ENCODE data around the gene PTX3. TPM values are rescaled to one million over a fixed set of nuclear protein-coding genes. Genes with fewer than 3 reads are reported as not detected.
A peak's percentile ranks its signal among the peaks of the same experiment; 100 is the strongest.

Gene PTX3
- total RNA-seq (2021) (4.3 and 5.4 TPM in 2 replicates), Bru-seq, nascent RNA (percentile 53 among the genes with signal in this experiment), BruChase-seq, experiment 1, labeled RNA remaining after a 2-hour chase (percentile 54 among the genes with signal in this experiment), BruChase-seq, experiment 2, labeled RNA remaining after a 6-hour chase (percentile 44 among the genes with signal in this experiment)
- long read RNA-seq, partial matches to known transcripts = 0 of 3 reads
- long read RNA-seq, other reads (novel, unspliced or antisense) = 0 of 3 reads

DNA sequence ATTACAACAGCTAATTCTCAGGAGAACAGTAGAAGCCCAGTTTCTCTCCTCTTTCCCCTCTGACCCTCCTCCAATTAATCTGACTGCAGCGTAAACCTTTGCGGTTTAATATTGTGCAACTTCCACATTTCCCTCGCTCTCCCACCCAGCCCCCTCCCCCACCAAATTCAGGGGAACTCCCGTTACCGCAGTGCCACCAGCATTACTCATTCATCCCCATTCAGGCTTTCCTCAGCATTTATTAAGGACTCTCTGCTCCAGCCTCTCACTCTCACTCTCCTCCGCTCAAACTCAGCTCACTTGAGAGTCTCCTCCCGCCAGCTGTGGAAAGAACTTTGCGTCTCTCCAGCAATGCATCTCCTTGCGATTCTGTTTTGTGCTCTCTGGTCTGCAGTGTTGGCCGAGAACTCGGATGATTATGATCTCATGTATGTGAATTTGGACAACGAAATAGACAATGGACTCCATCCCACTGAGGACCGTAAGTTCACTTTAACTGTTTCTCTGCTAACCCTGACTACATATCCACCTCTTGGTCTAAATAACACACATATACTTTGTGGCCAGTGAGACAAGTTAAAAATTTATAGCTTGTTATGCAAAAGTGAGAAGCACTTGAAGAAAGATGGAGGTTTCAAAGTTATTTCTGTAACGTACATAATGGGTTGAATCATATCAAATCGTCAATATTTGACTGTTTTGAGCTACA is at the start of gene PTX3:
Gene PTX3 (plus strand): TSS at position 268 of the 709 bp plus-strand sequence. CDS start 84 bp downstream, at position 352.
- intact Hi-C loops (cut with micrococcal nuclease; ENCODE audit: unreplicated experiment) = no loop called here
- Histone ChIP-seq H3K36me3 (ENCODE audit: insufficient read depth, low read length, poor library complexity, severe bottlenecking) (no peaks in the 10 kb centered on the region), H3K4me3 (ENCODE audit: low read depth, low read length, poor library complexity, severe bottlenecking) (peak within 1 kb of the TSS; percentile 61), H3K9me3 (ENCODE audit: low read depth, low read length, poor library complexity, severe bottlenecking) (no peaks in the 10 kb centered on the region), H3K4me1 (ENCODE audit: insufficient read depth, low read length, poor library complexity, severe bottlenecking) (peaks cover 21% of the 10 kb centered on the region), H3K27me3 (replicated peaks; ENCODE audit: insufficient read depth, low read depth, low read length, poor library complexity) (peaks cover 3% of the 10 kb centered on the region), H3K27ac (ENCODE audit: low read depth, low read length, poor library complexity, severe bottlenecking) (no peak within 1 kb of the TSS)
- ChIA-PET POLR2A (ENCODE audit: low non-redundant PET) (interaction anchor here (0.8 kb wide), 1 partner anchor 13 kb away, joined by 23 read pairs; no protein-coding TSS in a partner anchor), CTCF (interaction anchor here (0.8 kb wide), 1 partner anchor 232 kb away, joined by 3 read pairs; no protein-coding TSS in a partner anchor)
- BruUV-seq (replicated peaks) = TSS peak; percentile 81
- no peak for TF ChIP-seq EZH2 (IDR thresholded peaks at IDR 0.05; ENCODE audit: borderline replicate concordance, low read depth, low read length, poor library complexity, severe bottlenecking)
- TF ChIP-seq CTCF (conservative IDR thresholded peaks at IDR 0.05; ENCODE audit: low read depth, low read length) = no peak
- DNase-seq (ENCODE audit: low spot score) = peak; percentile 48

DNA sequence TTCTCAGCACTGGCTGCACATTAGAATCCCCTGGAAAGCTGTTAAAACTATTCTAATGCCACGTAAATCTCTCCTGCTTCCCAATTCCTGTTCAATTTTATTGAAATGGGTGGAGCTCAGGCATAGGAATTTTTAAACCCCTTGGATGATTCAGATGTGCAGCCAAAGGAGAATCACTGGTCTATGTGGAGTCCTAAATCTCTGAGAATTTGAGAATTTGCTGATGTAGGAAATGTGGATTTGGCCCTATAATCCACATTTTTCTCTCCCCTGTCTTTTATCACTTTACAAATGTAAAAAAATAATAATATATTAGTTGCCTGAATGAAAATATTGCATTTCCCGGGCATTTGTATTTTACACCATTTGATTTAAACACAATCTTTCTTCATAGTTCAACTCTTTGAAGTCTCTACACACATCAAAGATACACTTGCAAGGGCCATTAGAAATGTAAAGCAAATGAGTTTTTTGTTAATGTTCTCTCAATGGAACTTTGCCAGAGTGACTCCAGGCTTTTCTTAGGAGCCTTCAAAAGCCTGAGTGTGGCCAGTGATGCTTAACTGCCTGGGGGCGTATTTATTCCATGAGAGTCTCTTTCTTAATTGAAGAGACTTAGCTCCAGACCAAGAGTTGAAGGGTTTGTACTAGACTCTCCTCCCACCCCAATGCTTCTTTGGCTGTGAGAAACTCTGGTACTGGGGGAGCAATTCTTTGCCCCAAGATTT is 48.8 kb upstream of the PTX3 start:
- Histone ChIP-seq H3K4me1 (ENCODE audit: insufficient read depth, low read length, poor library complexity, severe bottlenecking) (no peaks in the 10 kb centered on the region), H3K9me3 (ENCODE audit: low read depth, low read length, poor library complexity, severe bottlenecking) (no peaks in the 10 kb centered on the region), H3K27me3 (replicated peaks; ENCODE audit: insufficient read depth, low read depth, low read length, poor library complexity) (no peaks in the 10 kb centered on the region), H3K36me3 (ENCODE audit: insufficient read depth, low read length, poor library complexity, severe bottlenecking) (no peaks in the 10 kb centered on the region), H3K27ac (ENCODE audit: low read depth, low read length, poor library complexity, severe bottlenecking) (no peak overlapping the region), H3K4me3 (ENCODE audit: low read depth, low read length, poor library complexity, severe bottlenecking) (no peak overlapping the region)
- POLR2A ChIA-PET (ENCODE audit: low non-redundant PET) = no interaction called here
- CTCF ChIA-PET = no interaction called here
- no TSS peak for BruUV-seq (replicated peaks)
- intact Hi-C loops (cut with micrococcal nuclease; ENCODE audit: unreplicated experiment) = no loop called here
- TF ChIP-seq EZH2 (IDR thresholded peaks at IDR 0.05; ENCODE audit: borderline replicate concordance, low read depth, low read length, poor library complexity, severe bottlenecking) (no peak), CTCF (conservative IDR thresholded peaks at IDR 0.05; ENCODE audit: low read depth, low read length) (no peak)
- no peak for DNase-seq (ENCODE audit: low spot score)

DNA sequence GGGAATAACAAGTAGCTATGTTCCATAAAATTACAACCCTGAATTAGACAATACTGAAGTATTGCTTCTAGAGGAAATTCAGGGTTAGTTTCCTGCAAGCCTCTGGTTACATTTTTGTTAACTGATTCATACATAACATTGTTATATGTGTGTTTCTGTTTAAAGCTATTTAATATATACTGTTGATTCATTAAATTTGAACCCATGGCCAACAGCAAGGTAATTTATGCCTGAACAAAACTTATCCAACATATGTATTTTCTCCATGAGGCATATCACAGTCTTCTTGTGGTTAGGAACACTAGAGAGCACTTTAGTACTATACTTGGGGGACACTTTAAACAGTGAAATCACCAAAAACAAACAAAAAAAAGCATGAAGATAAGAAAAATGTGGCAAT is 47.7 kb upstream of the PTX3 start:
- DNase-seq (ENCODE audit: low spot score) = no peak
- Histone ChIP-seq H3K9me3 (ENCODE audit: low read depth, low read length, poor library complexity, severe bottlenecking) (no peaks in the 10 kb centered on the region), H3K36me3 (ENCODE audit: insufficient read depth, low read length, poor library complexity, severe bottlenecking) (no peaks in the 10 kb centered on the region), H3K27ac (ENCODE audit: low read depth, low read length, poor library complexity, severe bottlenecking) (no peak overlapping the region), H3K27me3 (replicated peaks; ENCODE audit: insufficient read depth, low read depth, low read length, poor library complexity) (peaks cover 4% of the 10 kb centered on the region), H3K4me3 (ENCODE audit: low read depth, low read length, poor library complexity, severe bottlenecking) (no peak overlapping the region), H3K4me1 (ENCODE audit: insufficient read depth, low read length, poor library complexity, severe bottlenecking) (no peaks in the 10 kb centered on the region)
- POLR2A ChIA-PET (ENCODE audit: low non-redundant PET) = no interaction called here
- intact Hi-C loops (cut with micrococcal nuclease; ENCODE audit: unreplicated experiment) = no loop called here
- BruUV-seq (replicated peaks) = no TSS peak
- CTCF ChIA-PET = no interaction called here
- TF ChIP-seq EZH2 (IDR thresholded peaks at IDR 0.05; ENCODE audit: borderline replicate concordance, low read depth, low read length, poor library complexity, severe bottlenecking) (no peak), CTCF (conservative IDR thresholded peaks at IDR 0.05; ENCODE audit: low read depth, low read length) (no peak)

All from A673 (cell line).